ENCODE results near the gene LRBA.
"Not testable (repeated sequence)": the region's sequence is repeated elsewhere in the genome, so short reads cannot be mapped to it uniquely, and the experiment has no call there.

The LRBA gene

GRCh38 chr4:151015459-151016347, 619 bp upstream of the LRBA start:
- peak; percentile 83 for DNase-seq (ENCODE audit: low spot score)

- DNase-seq (ENCODE audit: low spot score) = peak; percentile 55
Observed at GRCh38 chr4:151013944-151014343, 1.1 kb downstream of the LRBA start.

- peak; percentile 76 for DNase-seq (ENCODE audit: low spot score)
Observed at GRCh38 chr4:151013491-151013890, 1.6 kb downstream of the LRBA start.

- DNase-seq (ENCODE audit: low spot score) = peak; percentile 84
Observed at GRCh38 chr4:151012820-151013219, 2.3 kb downstream of the LRBA start.

- DNase-seq (ENCODE audit: low spot score) = no peak
Observed at GRCh38 chr4:151012376-151012775, 2.7 kb downstream of the LRBA start.

- peak; percentile 87 for DNase-seq (ENCODE audit: low spot score)
Observed at GRCh38 chr4:151004222-151004621, 10.9 kb downstream of the LRBA start.

GRCh38 chr4:151000747-151001429, 14.2 kb downstream of the LRBA start:
- no peak for DNase-seq (ENCODE audit: low spot score)

- DNase-seq (ENCODE audit: low spot score) = no peak
Observed at GRCh38 chr4:150999086-150999485, 16.0 kb downstream of the LRBA start.

- peak; percentile 60 for DNase-seq (ENCODE audit: low spot score)
Observed at GRCh38 chr4:150997141-150997540, 17.9 kb downstream of the LRBA start.

GRCh38 chr4:150994721-150995120, 20.4 kb downstream of the LRBA start:
- DNase-seq (ENCODE audit: low spot score) = no peak

GRCh38 chr4:150993577-150993976, 21.5 kb downstream of the LRBA start:
- not testable (repeated sequence) for DNase-seq (ENCODE audit: low spot score)

GRCh38 chr4:150990993-150991392, 24.1 kb downstream of the LRBA start:
- no peak for DNase-seq (ENCODE audit: low spot score)

GRCh38 chr4:150990250-150990649, 24.8 kb downstream of the LRBA start:
- DNase-seq (ENCODE audit: low spot score) = no peak

GRCh38 chr4:150988238-150988637, 26.8 kb downstream of the LRBA start:
- DNase-seq (ENCODE audit: low spot score) = no peak

- DNase-seq (ENCODE audit: low spot score) = no peak
Observed at GRCh38 chr4:150987204-150987603, 27.9 kb downstream of the LRBA start.

GRCh38 chr4:150986085-150986484, 29.0 kb downstream of the LRBA start:
- no peak for DNase-seq (ENCODE audit: low spot score)

- DNase-seq (ENCODE audit: low spot score) = no peak
Observed at GRCh38 chr4:150983851-150984250, 31.2 kb downstream of the LRBA start.

GRCh38 chr4:150982557-150983233, 32.4 kb downstream of the LRBA start:
- DNase-seq (ENCODE audit: low spot score) = no peak

GRCh38 chr4:150978738-150979575, 36.1 kb downstream of the LRBA start:
- DNase-seq (ENCODE audit: low spot score) = no peak

- DNase-seq (ENCODE audit: low spot score) = no peak
Observed at GRCh38 chr4:150976478-150977118, 38.5 kb downstream of the LRBA start.

- no peak for DNase-seq (ENCODE audit: low spot score)
Observed at GRCh38 chr4:150974750-150975149, 40.3 kb downstream of the LRBA start.

Data from RKO (cell line).